Loucy (cell line): ENCODE data around the gene FGF19.

Experiments
- H2AFZ ChIP-seq: fragments of 200-600 bp; sonication (generic); 2 replicates; pipeline ENCODE4 v1.6.0; 2016; ENCODE audit warnings: antibody characterized with exemption, mild to moderate bottlenecking, low read length, moderate library complexity
- H3F3A ChIP-seq: fragments of 200-600 bp; 2 replicates; pipeline ENCODE4 v1.6.0; 2016; ENCODE audit warnings: antibody characterized with exemption, low read depth, mild to moderate bottlenecking
- H3K27me3 ChIP-seq: fragments of 200-600 bp; sonication (generic); 2 replicates; pipeline ENCODE4 v1.6.1; 2014; ENCODE audit warnings: low read length, mild to moderate bottlenecking; ENCODE audit not compliant: insufficient read depth, poor library complexity, severe bottlenecking
- H3K36me3 ChIP-seq: fragments of 200-600 bp; sonication (generic); 2 replicates; pipeline ENCODE4 v1.6.1; 2016; ENCODE audit warnings: low read length; ENCODE audit not compliant: insufficient read depth
- H3K4me1 ChIP-seq: fragments of 200-600 bp; sonication (generic); 2 replicates; pipeline ENCODE4 v1.5.1; 2014; ENCODE audit warnings: low read length, mild to moderate bottlenecking; ENCODE audit not compliant: insufficient read depth, poor library complexity, severe bottlenecking
- H3K4me2 ChIP-seq: fragments of 200-600 bp; sonication (generic); 2 replicates; pipeline ENCODE4 v1.6.0; 2014; ENCODE audit warnings: antibody characterized with exemption, low read length, low read depth, mild to moderate bottlenecking; ENCODE audit not compliant: poor library complexity, severe bottlenecking
- H3K4me3 ChIP-seq: fragments of 200-600 bp; sonication (generic); 2 replicates; pipeline ENCODE4 v1.5.1; 2014; ENCODE audit warnings: low read length, mild to moderate bottlenecking, mixed read lengths; ENCODE audit not compliant: poor library complexity, severe bottlenecking
- H3K79me2 ChIP-seq: fragments of 200-600 bp; sonication (generic); 2 replicates; pipeline ENCODE4 v1.6.1; 2014; ENCODE audit warnings: low read length; ENCODE audit not compliant: insufficient read depth
- H3K9ac ChIP-seq: fragments of 200-600 bp; sonication (generic); 2 replicates; pipeline ENCODE4 v1.6.0; 2014; ENCODE audit warnings: mild to moderate bottlenecking, low read depth, low read length, moderate library complexity; ENCODE audit not compliant: poor library complexity, severe bottlenecking
- H3K9me2 ChIP-seq: fragments of 200-600 bp; sonication (generic); replicated peaks from 2 replicates; pipeline ENCODE4 v1.6.1; 2016; ENCODE audit warnings: low read depth, low read length, mixed read lengths
- H3K9me3 ChIP-seq: fragments of 200-600 bp; sonication (generic); 2 replicates; pipeline ENCODE4 v1.6.1; 2014; ENCODE audit warnings: mild to moderate bottlenecking, antibody characterized with exemption, low read length, low read depth; ENCODE audit not compliant: insufficient read depth
- H4K20me1 ChIP-seq: fragments of 200-600 bp; sonication (generic); 2 replicates; pipeline ENCODE4 v1.6.0; 2014; ENCODE audit warnings: antibody characterized with exemption, low read length, mild to moderate bottlenecking; ENCODE audit not compliant: insufficient read depth, poor library complexity, severe bottlenecking
- CTCF ChIP-seq: fragments of 200-600 bp; sonication (generic); conservative IDR thresholded peaks from 2 replicates; pipeline ENCODE4 v1.5.1; 2014; ENCODE audit warnings: mild to moderate bottlenecking, antibody characterized with exemption, low read length
- EZH2phosphoT487 ChIP-seq: fragments of 200-600 bp; IDR thresholded peaks from 2 replicates; pipeline ENCODE4 v1.6.1; 2018; ENCODE audit warnings: antibody characterized with exemption, mild to moderate bottlenecking, moderate library complexity, borderline replicate concordance

FGF19 gene

DNA sequence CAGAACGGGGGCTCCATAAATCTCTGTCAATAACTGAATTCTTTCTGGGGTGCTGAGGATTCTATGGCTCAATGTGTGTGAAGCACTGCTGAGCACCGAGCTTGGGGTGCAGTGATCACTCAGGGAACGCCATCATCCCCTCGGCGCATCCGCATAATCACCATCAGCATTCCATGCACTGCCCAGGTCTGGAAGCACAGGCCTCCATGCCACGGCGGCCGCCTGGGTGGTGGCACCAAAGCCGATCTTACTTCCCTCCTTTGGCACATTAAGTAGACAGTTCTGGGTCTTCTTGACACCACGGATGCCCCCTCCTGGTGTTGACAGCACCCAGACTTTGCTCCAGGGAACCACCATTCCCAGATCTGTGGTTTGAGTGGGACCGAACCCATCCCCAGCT is 44.2 kb downstream of the FGF19 start:
- no peaks in the 10 kb centered on the region for H3F3A ChIP-seq
- H3K27me3 ChIP-seq = no peaks in the 10 kb centered on the region
- TF ChIP-seq CTCF = no peak
- H2AFZ ChIP-seq = no peak overlapping the region
- no peaks in the 10 kb centered on the region for H3K9me3 ChIP-seq
- H3K79me2 ChIP-seq = no peaks in the 10 kb centered on the region
- H3K4me1 ChIP-seq = no peaks in the 10 kb centered on the region
- H3K9me2 ChIP-seq = no peaks in the 10 kb centered on the region
- no peaks in the 10 kb centered on the region for H3K36me3 ChIP-seq
- H3K4me3 ChIP-seq = no peak overlapping the region
- H3K4me2 ChIP-seq = no peak overlapping the region
- H4K20me1 ChIP-seq = no peaks in the 10 kb centered on the region
- no peak overlapping the region for H3K9ac ChIP-seq

DNA sequence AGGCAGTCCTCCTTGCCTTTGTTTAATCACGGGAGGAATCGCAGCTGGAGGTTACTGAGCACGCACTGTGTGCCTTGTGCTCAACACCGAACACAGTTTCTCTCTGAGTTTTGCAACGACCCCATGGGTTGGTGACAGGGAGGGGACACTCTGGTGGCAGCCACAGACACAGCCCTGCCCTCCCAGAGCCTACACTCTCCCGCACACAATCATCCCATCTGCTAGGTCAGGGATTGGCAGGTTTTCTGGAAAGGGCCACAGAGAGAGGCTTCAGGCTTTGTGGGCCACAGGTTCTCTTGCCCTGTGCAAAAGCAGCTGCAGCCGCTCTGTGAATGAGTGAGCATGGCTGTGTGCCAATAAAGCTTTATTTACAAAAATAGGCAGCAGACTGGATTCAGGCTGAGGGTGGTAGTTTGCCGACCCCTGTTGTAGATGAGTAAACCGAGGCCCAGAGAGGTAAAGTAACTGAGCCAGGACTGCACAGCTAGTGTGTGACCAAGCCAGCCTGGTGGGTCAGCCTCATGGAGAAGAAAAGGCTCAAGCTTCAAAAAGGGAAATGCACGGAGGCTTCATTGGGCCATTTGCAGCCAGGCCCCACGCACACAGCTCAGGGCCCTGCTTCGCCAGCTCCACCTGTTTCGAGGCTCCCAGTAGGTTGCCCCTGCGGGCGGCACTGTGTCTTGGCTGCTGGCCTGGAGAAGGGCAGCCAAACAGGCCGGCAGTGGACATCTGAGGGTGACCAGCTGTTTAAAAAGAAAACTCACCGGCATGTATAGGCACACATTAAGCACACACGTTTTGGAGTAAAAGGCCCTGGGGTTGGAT is 45.0 kb downstream of the FGF19 start:
- Histone ChIP-seq H3K4me3 (no peak overlapping the region), H3K36me3 (no peaks in the 10 kb centered on the region), H3F3A (no peaks in the 10 kb centered on the region), H2AFZ (no peak overlapping the region), H3K9me3 (no peaks in the 10 kb centered on the region), H3K9me2 (no peaks in the 10 kb centered on the region), H4K20me1 (no peaks in the 10 kb centered on the region), H3K4me1 (no peaks in the 10 kb centered on the region), H3K27me3 (no peaks in the 10 kb centered on the region), H3K9ac (no peak overlapping the region), H3K4me2 (no peak overlapping the region), H3K79me2 (no peaks in the 10 kb centered on the region)
- TF ChIP-seq EZH2phosphoT487 = no peak
- no peak for TF ChIP-seq CTCF

DNA sequence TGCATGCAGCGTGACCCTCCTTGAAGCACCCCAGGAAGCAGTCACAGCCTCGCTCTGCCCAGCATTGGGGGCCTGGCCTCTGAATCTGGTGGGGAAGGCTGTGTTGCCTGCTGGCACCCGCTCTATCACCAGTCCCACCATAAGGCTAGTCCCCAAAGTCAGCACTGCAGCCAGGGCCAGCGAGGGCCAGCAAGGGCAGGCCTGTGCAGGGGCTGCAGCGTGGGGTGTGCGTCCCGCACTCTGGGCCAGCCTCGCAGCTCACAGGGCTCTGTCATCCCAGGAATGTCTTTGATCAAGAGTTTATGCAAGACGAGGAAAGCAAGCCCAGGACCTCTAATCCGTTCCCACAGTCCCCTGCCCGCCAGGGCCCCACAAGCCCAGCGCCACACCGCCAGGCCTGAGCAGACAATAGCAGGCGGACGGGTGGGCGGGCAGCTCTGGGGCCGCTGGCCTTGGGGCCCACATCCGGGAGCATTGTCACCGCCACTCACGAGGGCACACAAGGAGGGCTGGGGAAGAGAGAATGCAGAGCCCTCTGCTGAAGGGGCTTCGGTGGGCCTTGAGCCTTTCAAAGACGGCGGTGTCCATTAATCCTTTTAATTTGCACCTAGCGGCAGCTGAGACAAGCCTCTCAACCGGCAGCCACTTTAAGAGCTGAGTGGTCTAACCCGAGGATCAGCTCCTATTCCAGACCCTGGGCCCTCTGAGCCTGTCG is 45.8 kb downstream of the FGF19 start:
- Histone ChIP-seq H4K20me1 (no peaks in the 10 kb centered on the region), H3K79me2 (no peaks in the 10 kb centered on the region), H3K4me2 (no peak overlapping the region), H3K4me3 (no peak overlapping the region), H3F3A (no peaks in the 10 kb centered on the region), H3K4me1 (no peaks in the 10 kb centered on the region), H3K36me3 (no peaks in the 10 kb centered on the region), H3K27me3 (no peaks in the 10 kb centered on the region), H2AFZ (no peak overlapping the region), H3K9ac (no peak overlapping the region), H3K9me3 (no peaks in the 10 kb centered on the region), H3K9me2 (no peaks in the 10 kb centered on the region)
- TF ChIP-seq EZH2phosphoT487 (no peak), CTCF (no peak)
